Measurements from ENCODE around the gene CPNE5.

CPNE5 gene

GRCh38 chr6:36786055-36786675 lies 53.1 kb downstream of the CPNE5 start:
- Histone ChIP-seq H2AK5ac (ENCODE audit: low read length) (no peak overlapping the region), H3K27me3 (ENCODE audit: insufficient read depth, low read length) (no peaks in the 10 kb centered on the region), H4K12ac (ENCODE audit: low read depth, low read length) (no peak overlapping the region), H4K8ac (ENCODE audit: low read depth, low read length) (no peak overlapping the region), H4K91ac (ENCODE audit: low read depth, low read length) (no peak overlapping the region), H3K23ac (ENCODE audit: low read length) (no peak overlapping the region), H3K79me1 (ENCODE audit: low read length) (no peaks in the 10 kb centered on the region), H3K4me3 (ENCODE audit: low read depth, low read length) (no peak overlapping the region), H3K79me2 (ENCODE audit: control insufficient read depth, insufficient read depth, low read length, poor library complexity) (no peaks in the 10 kb centered on the region), H3K4me1 (ENCODE audit: control insufficient read depth in 1 of 2, insufficient read depth in 2 of 2, low read length in 2 of 2) (peaks cover 3 to 8% of the 10 kb centered on the region in 2 experiments), H2AFZ (ENCODE audit: insufficient read depth, low read length, poor library complexity) (no peak overlapping the region), H3K9ac (ENCODE audit: low read length) (no peak overlapping the region), H3K4me2 (ENCODE audit: low read length) (no peak overlapping the region), H2BK12ac (ENCODE audit: low read length) (no peak overlapping the region), H2BK120ac (ENCODE audit: insufficient read depth, low read length, poor library complexity) (no peak overlapping the region), H3K4ac (ENCODE audit: low read depth, low read length) (no peak overlapping the region), H3K36me3 (ENCODE audit: control insufficient read depth in 1 of 2, insufficient read depth in 2 of 2, low read length in 2 of 2) (no peaks in the 10 kb centered on the region), H3K18ac (ENCODE audit: low read length) (no peak overlapping the region), H2BK5ac (ENCODE audit: low read depth, low read length, poor library complexity) (no peak overlapping the region), H3K14ac (ENCODE audit: low read length) (no peak overlapping the region), H3K9me3 (ENCODE audit: insufficient read depth, low read depth, low read length) (no peaks in the 10 kb centered on the region), H3K27ac (ENCODE audit: low read depth, low read length) (no peak overlapping the region)
- DNase-seq: no peak
- no CpG with 5 or more reads among the region's 6 CpGs for WGBS (ENCODE audit: extremely low coverage, insufficient coverage, insufficient read length)

DNA sequence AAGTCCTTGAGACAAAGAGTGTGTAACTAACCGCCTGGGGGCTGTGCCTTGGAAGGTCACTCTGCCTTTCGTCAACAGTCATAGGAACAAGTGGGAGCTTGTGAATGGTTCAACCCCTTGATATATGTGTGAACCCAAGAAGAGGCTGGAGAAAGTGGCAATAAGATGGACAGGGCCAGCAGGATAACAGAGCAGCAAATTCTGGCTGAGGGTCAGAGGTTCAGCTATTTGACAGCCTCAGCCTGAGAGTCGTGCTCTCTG lies 54.9 kb downstream of the CPNE5 start:
- H4K91ac ChIP-seq (ENCODE audit: low read depth, low read length): no peak overlapping the region
- H3K14ac ChIP-seq (ENCODE audit: low read length): no peak overlapping the region
- H3K4me3 ChIP-seq (ENCODE audit: low read depth, low read length): no peak overlapping the region
- no CpG with 5 or more reads among the region's 3 CpGs for WGBS (ENCODE audit: extremely low coverage, insufficient coverage, insufficient read length)
- H3K9me3 ChIP-seq (ENCODE audit: insufficient read depth, low read depth, low read length): no peaks in the 10 kb centered on the region
- DNase-seq: no peak
- H3K79me1 ChIP-seq (ENCODE audit: low read length): no peaks in the 10 kb centered on the region
- no peak overlapping the region for H2BK120ac ChIP-seq (ENCODE audit: insufficient read depth, low read length, poor library complexity)
- no peak overlapping the region for H3K23ac ChIP-seq (ENCODE audit: low read length)
- no peak overlapping the region for H4K8ac ChIP-seq (ENCODE audit: low read depth, low read length)
- H3K4me1 ChIP-seq (ENCODE audit: control insufficient read depth in 1 of 2, insufficient read depth in 2 of 2, low read length in 2 of 2): peaks cover 3 to 8% of the 10 kb centered on the region in 2 experiments
- H3K9ac ChIP-seq (ENCODE audit: low read length): no peak overlapping the region
- no peak overlapping the region for H3K27ac ChIP-seq (ENCODE audit: low read depth, low read length)
- H3K4me2 ChIP-seq (ENCODE audit: low read length): no peak overlapping the region
- H3K36me3 ChIP-seq (ENCODE audit: control insufficient read depth in 1 of 2, insufficient read depth in 2 of 2, low read length in 2 of 2): no peaks in the 10 kb centered on the region
- H3K79me2 ChIP-seq (ENCODE audit: control insufficient read depth, insufficient read depth, low read length, poor library complexity): no peaks in the 10 kb centered on the region
- no peak overlapping the region for H4K12ac ChIP-seq (ENCODE audit: low read depth, low read length)
- no peak overlapping the region for H3K18ac ChIP-seq (ENCODE audit: low read length)
- H2BK12ac ChIP-seq (ENCODE audit: low read length): no peak overlapping the region
- no peaks in the 10 kb centered on the region for H3K27me3 ChIP-seq (ENCODE audit: insufficient read depth, low read length)
- H3K4ac ChIP-seq (ENCODE audit: low read depth, low read length): no peak overlapping the region
- no peak overlapping the region for H2BK5ac ChIP-seq (ENCODE audit: low read depth, low read length, poor library complexity)
- H2AFZ ChIP-seq (ENCODE audit: insufficient read depth, low read length, poor library complexity): no peak overlapping the region
- H2AK5ac ChIP-seq (ENCODE audit: low read length): no peak overlapping the region

DNA sequence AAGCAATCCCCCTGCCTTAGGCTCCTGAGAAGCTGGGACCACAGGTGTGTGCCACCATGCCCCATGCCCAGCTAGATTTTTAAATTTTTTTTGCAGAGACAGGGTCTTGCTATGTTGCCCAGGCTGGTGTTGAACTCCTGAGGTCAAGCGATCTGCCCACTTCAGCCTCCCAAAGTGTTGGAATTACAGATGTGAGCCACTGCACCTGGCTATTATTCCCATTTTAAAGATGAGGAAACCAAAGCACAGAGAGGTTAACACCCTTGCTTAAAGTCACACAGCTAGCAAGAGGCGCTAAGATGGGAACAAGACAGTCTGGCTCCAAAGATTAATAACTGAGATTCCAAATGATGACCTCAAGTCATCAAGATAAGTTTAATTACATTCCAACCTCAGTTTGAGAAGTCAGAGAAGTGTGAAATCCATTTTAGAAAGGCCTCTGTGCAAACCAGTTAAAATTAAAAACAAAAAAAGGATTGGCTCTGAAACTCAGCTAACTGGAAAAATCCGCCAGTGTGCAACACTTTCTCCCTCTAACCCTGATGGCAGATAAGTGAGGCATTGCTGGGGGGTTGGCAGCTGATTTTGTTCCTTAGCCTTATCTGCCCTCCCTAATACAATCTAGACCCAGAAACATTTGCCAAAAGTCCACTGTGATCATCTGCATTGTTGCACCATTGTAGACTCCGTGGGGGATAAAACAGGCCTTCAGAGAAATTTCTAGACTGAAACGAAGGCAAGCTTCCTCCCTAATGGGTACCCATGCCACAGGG lies 55.5 kb downstream of the CPNE5 start:
- Histone ChIP-seq H3K36me3 (ENCODE audit: control insufficient read depth in 1 of 2, insufficient read depth in 2 of 2, low read length in 2 of 2) (no peaks in the 10 kb centered on the region), H3K79me2 (ENCODE audit: control insufficient read depth, insufficient read depth, low read length, poor library complexity) (no peaks in the 10 kb centered on the region), H4K12ac (ENCODE audit: low read depth, low read length) (no peak overlapping the region), H2AFZ (ENCODE audit: insufficient read depth, low read length, poor library complexity) (no peak overlapping the region), H2BK12ac (ENCODE audit: low read length) (no peak overlapping the region), H3K4me2 (ENCODE audit: low read length) (no peak overlapping the region), H3K23ac (ENCODE audit: low read length) (no peak overlapping the region), H3K79me1 (ENCODE audit: low read length) (no peaks in the 10 kb centered on the region), H3K9me3 (ENCODE audit: insufficient read depth, low read depth, low read length) (no peaks in the 10 kb centered on the region), H3K27ac (ENCODE audit: low read depth, low read length) (no peak overlapping the region), H3K18ac (ENCODE audit: low read length) (no peak overlapping the region), H4K91ac (ENCODE audit: low read depth, low read length) (no peak overlapping the region), H4K8ac (ENCODE audit: low read depth, low read length) (no peak overlapping the region), H3K4me1 (ENCODE audit: control insufficient read depth in 1 of 2, insufficient read depth in 2 of 2, low read length in 2 of 2) (peaks cover 3 to 8% of the 10 kb centered on the region in 2 experiments), H3K4ac (ENCODE audit: low read depth, low read length) (no peak overlapping the region), H2BK120ac (ENCODE audit: insufficient read depth, low read length, poor library complexity) (no peak overlapping the region), H3K14ac (ENCODE audit: low read length) (no peak overlapping the region), H2BK5ac (ENCODE audit: low read depth, low read length, poor library complexity) (no peak overlapping the region), H3K9ac (ENCODE audit: low read length) (no peak overlapping the region), H3K27me3 (ENCODE audit: insufficient read depth, low read length) (no peaks in the 10 kb centered on the region), H2AK5ac (ENCODE audit: low read length) (no peak overlapping the region), H3K4me3 (ENCODE audit: low read depth, low read length) (no peak overlapping the region)
- no peak for DNase-seq
- no CpG with 5 or more reads among the region's 5 CpGs for WGBS (ENCODE audit: extremely low coverage, insufficient coverage, insufficient read length)

GRCh38 chr6:36781669-36782068 lies 57.6 kb downstream of the CPNE5 start:
- Histone ChIP-seq H3K27me3 (ENCODE audit: insufficient read depth, low read length) (no peaks in the 10 kb centered on the region), H4K8ac (ENCODE audit: low read depth, low read length) (no peak overlapping the region), H4K91ac (ENCODE audit: low read depth, low read length) (peak overlapping the region; percentile 37), H3K79me2 (ENCODE audit: control insufficient read depth, insufficient read depth, low read length, poor library complexity) (no peaks in the 10 kb centered on the region), H3K14ac (ENCODE audit: low read length) (no peak overlapping the region), H2BK120ac (ENCODE audit: insufficient read depth, low read length, poor library complexity) (no peak overlapping the region), H2AK5ac (ENCODE audit: low read length) (no peak overlapping the region), H3K4me3 (ENCODE audit: low read depth, low read length) (no peak overlapping the region), H3K4me1 (ENCODE audit: control insufficient read depth in 1 of 2, insufficient read depth in 2 of 2, low read length in 2 of 2) (peaks cover 3 to 8% of the 10 kb centered on the region in 2 experiments), H3K9me3 (ENCODE audit: insufficient read depth, low read depth, low read length) (no peaks in the 10 kb centered on the region), H3K9ac (ENCODE audit: low read length) (no peak overlapping the region), H2BK5ac (ENCODE audit: low read depth, low read length, poor library complexity) (no peak overlapping the region), H3K27ac (ENCODE audit: low read depth, low read length) (no peak overlapping the region), H4K12ac (ENCODE audit: low read depth, low read length) (no peak overlapping the region), H2AFZ (ENCODE audit: insufficient read depth, low read length, poor library complexity) (no peak overlapping the region), H3K23ac (ENCODE audit: low read length) (no peak overlapping the region), H3K4ac (ENCODE audit: low read depth, low read length) (no peak overlapping the region), H3K36me3 (ENCODE audit: control insufficient read depth in 1 of 2, insufficient read depth in 2 of 2, low read length in 2 of 2) (no peaks in the 10 kb centered on the region), H2BK12ac (ENCODE audit: low read length) (no peak overlapping the region), H3K4me2 (ENCODE audit: low read length) (no peak overlapping the region), H3K79me1 (ENCODE audit: low read length) (no peaks in the 10 kb centered on the region), H3K18ac (ENCODE audit: low read length) (no peak overlapping the region)
- DNase-seq: no peak
- no CpG with 5 or more reads among the region's 8 CpGs for WGBS (ENCODE audit: extremely low coverage, insufficient coverage, insufficient read length)
